GM23338 (cell line): Measurements from ENCODE around the gene ARHGEF16. TPM values are rescaled to one million over a fixed set of nuclear protein-coding genes. Genes with fewer than 3 reads are reported as not detected.

ENCODE experiments used
- ATAC-seq: fragments of 200-7000 bp; cut with Tn5 transposase; 3 replicates; pipeline ENCODE4 v1.9.1; 2020
- DNase-seq: peaks from one replicate; pipeline ENCODE4 v3.0.0-alpha.2; 2015; ENCODE audit warnings: low spot score
- H2AFZ ChIP-seq: fragments of 200-600 bp; sonication (generic); 2 replicates; pipeline ENCODE4 v1.8.0; 2016; ENCODE audit warnings: antibody characterized with exemption, mild to moderate bottlenecking, moderate library complexity
- H3F3A ChIP-seq: fragments of 200-600 bp; sonication (generic); replicated peaks from 2 replicates; pipeline ENCODE4 v1.8.0; 2017; ENCODE audit warnings: antibody characterized with exemption, mixed run types, low read depth
- H3K27ac ChIP-seq: fragments of 200-600 bp; sonication (generic); 2 replicates; pipeline ENCODE4 v1.6.1; 2016; ENCODE audit warnings: low read depth
- H3K27me3 ChIP-seq: fragments of 200-600 bp; sonication (generic); 2 replicates; pipeline ENCODE4 v1.8.0; 2016; ENCODE audit warnings: mild to moderate bottlenecking, mixed run types, moderate library complexity; ENCODE audit not compliant: insufficient read depth
- H3K36me3 ChIP-seq: fragments of 200-600 bp; sonication (generic); 2 replicates; pipeline ENCODE4 v1.8.0; 2016; ENCODE audit warnings: mild to moderate bottlenecking; ENCODE audit not compliant: insufficient read depth
- H3K4me1 ChIP-seq: fragments of 200-600 bp; sonication (generic); 2 replicates; pipeline ENCODE4 v1.8.0; 2016; ENCODE audit warnings: mild to moderate bottlenecking, moderate library complexity; ENCODE audit not compliant: insufficient read depth
- H3K4me2 ChIP-seq: fragments of 200-600 bp; sonication (generic); 2 replicates; pipeline ENCODE4 v1.7.1; 2017; ENCODE audit warnings: mixed run types
- H3K4me3 ChIP-seq: fragments of 200-600 bp; sonication (generic); 2 replicates; pipeline ENCODE4 v1.6.1; 2016; ENCODE audit warnings: mixed run types
- H3K79me2 ChIP-seq: fragments of 200-600 bp; sonication (generic); replicated peaks from 2 replicates; pipeline ENCODE4 v1.8.0; 2017; ENCODE audit warnings: mild to moderate bottlenecking; ENCODE audit not compliant: insufficient read depth
- H3K9me2 ChIP-seq: fragments of 200-600 bp; sonication (generic); 2 replicates; pipeline ENCODE4 v1.8.0; 2017; ENCODE audit not compliant: insufficient read depth
- H4K20me1 ChIP-seq: fragments of 200-600 bp; sonication (generic); replicated peaks from 2 replicates; pipeline ENCODE4 v1.8.0; 2017; ENCODE audit warnings: mild to moderate bottlenecking; ENCODE audit not compliant: insufficient read depth
- H3K27ac Mint-ChIP-seq: 2 replicates; pipeline ENCODE4 v1.8.0; 2020; ENCODE audit warnings: inconsistent platforms, mild to moderate bottlenecking, moderate library complexity, mixed read lengths
- H3K27me3 Mint-ChIP-seq: 3 replicates; pipeline ENCODE4 v1.8.0; 2022; ENCODE audit warnings: low read depth, mild to moderate bottlenecking, moderate library complexity, mixed read lengths, inconsistent platforms; ENCODE audit not compliant: insufficient read depth, poor library complexity
- H3K36me3 Mint-ChIP-seq: 3 replicates; pipeline ENCODE4 v1.8.0; 2021; ENCODE audit warnings: low read depth, mild to moderate bottlenecking, inconsistent platforms, moderate library complexity, mixed read lengths
- H3K4me1 Mint-ChIP-seq: 3 replicates; pipeline ENCODE4 v1.8.0; 2020; ENCODE audit warnings: mild to moderate bottlenecking, inconsistent platforms, mixed read lengths
- H3K4me3 Mint-ChIP-seq: 3 replicates; pipeline ENCODE4 v1.8.0; 2021; ENCODE audit warnings: moderate library complexity, mild to moderate bottlenecking, inconsistent platforms, mixed read lengths
- H3K9me3 Mint-ChIP-seq: 3 replicates; pipeline ENCODE4 v1.8.0; 2020; ENCODE audit warnings: moderate library complexity, mild to moderate bottlenecking, inconsistent platforms, mixed read lengths
- CREB1 ChIP-seq: fragments of 250-450 bp; sonication (Bioruptor Pico); IDR thresholded peaks from 2 replicates; pipeline ENCODE4 v1.5.0; 2020; ENCODE audit warnings: low read depth, mild to moderate bottlenecking, moderate library complexity
- EZH2phosphoT487 ChIP-seq: fragments of 200-600 bp; sonication (generic); IDR thresholded peaks from one replicate; pipeline ENCODE4 v1.8.1; 2018; ENCODE audit warnings: antibody characterized with exemption; ENCODE audit not compliant: unreplicated experiment
- JUNB ChIP-seq: IDR thresholded peaks from one replicate; pipeline ENCODE4 v1.6.1; 2016; ENCODE audit warnings: antibody characterized with exemption; ENCODE audit not compliant: unreplicated experiment
- POLR2AphosphoS5 ChIP-seq: IDR thresholded peaks from 2 replicates; pipeline ENCODE4 v1.6.1; 2016; ENCODE audit warnings: antibody characterized with exemption, low read depth
- STAT1 ChIP-seq: IDR thresholded peaks from one replicate; pipeline ENCODE4 v1.6.1; 2016; ENCODE audit warnings: antibody characterized with exemption; ENCODE audit not compliant: unreplicated experiment
- ZNF114 ChIP-seq: fragments of 250-450 bp; sonication (Bioruptor Pico); IDR thresholded peaks from 2 replicates; pipeline ENCODE4 v1.5.0; 2020; ENCODE audit warnings: mild to moderate bottlenecking, moderate library complexity
- ZNF331 ChIP-seq: fragments of 250-450 bp; sonication (Bioruptor Pico); IDR thresholded peaks from 2 replicates; pipeline ENCODE4 v1.5.0; 2020; ENCODE audit warnings: low read depth, mild to moderate bottlenecking, moderate library complexity
- polyA plus RNA-seq: library from polyadenylated mRNA; unstranded; fragments of >200 nt; fragmentation: Nextera tagmentation; extraction: Ambion mirVana; gene quantifications from 2 replicates; pipeline ENCODE4 v1.2.1, GENCODE V29; 2016
- total RNA-seq: library from RNA; depleted of rRNA; stranded (reverse); fragments of >200 nt; shearing (Covaris generic); gene quantifications from 2 replicates; pipeline ENCODE4 v1.2.3, GENCODE V29; 2014
- TF ChIP-seq, protein P1 (sequence below): IDR thresholded peaks from 2 replicates; pipeline ENCODE4 v1.6.1; 2016; ENCODE audit warnings: antibody characterized with exemption
- TF ChIP-seq, protein P2 (sequence below): IDR thresholded peaks from one replicate; pipeline ENCODE4 v1.6.1; 2018; ENCODE audit warnings: antibody characterized with exemption; ENCODE audit not compliant: unreplicated experiment
- TF ChIP-seq, protein P3 (sequence below), 2 experiments: fragments of 200-600 bp in 1 of 2; sonication (generic) in 1 of 2; conservative IDR thresholded peaks; 2 replicates each; pipeline versions ENCODE4 v1.5.1 to v1.6.1; 2016 to 2017; ENCODE audit warnings: antibody characterized with exemption in 2 of 2, low read depth in 2 of 2, mild to moderate bottlenecking in 2 of 2, moderate library complexity in 1 of 2
- TF ChIP-seq, protein P4 (sequence below): fragments of 250-450 bp; sonication (Bioruptor Pico); IDR thresholded peaks from 2 replicates; pipeline ENCODE4 v1.5.0; 2020; ENCODE audit warnings: mild to moderate bottlenecking, moderate library complexity

ARHGEF16 gene
- total and polyA plus RNA-seq, 2 experiments from 2014 or later, result 12.2 to 29.3 TPM

DNA sequence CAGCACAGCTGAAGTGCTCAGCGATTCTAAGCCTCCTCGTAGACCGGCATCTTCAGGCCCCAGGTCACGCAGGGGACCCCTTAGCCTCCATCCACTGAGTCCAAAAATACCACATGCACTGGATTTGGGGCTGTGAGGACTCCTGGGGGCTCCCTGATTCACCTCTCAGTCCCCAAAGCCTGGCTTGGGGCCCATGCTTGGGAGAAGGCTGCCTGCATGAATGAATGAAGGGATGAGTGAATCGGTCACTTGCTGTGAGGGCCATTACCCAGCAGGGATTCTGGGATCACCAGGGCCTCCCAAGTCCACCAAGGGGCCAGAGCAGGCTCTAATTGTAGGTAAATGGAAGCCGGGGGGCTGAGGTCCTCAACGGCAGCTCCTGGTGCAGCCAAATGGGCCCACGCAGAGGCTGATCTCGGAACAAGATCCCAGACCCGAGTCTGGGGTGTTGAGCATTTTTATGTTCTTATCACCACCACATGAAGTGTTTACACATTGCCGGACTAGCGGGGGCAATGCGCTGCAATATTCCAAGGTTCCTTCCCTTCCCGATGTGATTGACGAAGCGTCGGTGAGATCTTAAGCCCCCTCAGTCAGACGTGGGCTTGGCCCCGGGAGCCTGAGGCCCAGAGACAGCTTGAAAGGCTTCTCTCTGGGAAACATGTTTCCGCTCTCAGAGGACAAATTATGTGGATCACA lies 13.6 kb upstream of the ARHGEF16 start (continued):
- TF ChIP-seq EZH2phosphoT487 (no peak), CREB1 (CRISPR knock-in tag) (no peak), POLR2AphosphoS5 (no peak)
- TF ChIP-seq, protein P1, sequence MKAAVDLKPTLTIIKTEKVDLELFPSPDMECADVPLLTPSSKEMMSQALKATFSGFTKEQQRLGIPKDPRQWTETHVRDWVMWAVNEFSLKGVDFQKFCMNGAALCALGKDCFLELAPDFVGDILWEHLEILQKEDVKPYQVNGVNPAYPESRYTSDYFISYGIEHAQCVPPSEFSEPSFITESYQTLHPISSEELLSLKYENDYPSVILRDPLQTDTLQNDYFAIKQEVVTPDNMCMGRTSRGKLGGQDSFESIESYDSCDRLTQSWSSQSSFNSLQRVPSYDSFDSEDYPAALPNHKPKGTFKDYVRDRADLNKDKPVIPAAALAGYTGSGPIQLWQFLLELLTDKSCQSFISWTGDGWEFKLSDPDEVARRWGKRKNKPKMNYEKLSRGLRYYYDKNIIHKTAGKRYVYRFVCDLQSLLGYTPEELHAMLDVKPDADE, result no peak

DNA sequence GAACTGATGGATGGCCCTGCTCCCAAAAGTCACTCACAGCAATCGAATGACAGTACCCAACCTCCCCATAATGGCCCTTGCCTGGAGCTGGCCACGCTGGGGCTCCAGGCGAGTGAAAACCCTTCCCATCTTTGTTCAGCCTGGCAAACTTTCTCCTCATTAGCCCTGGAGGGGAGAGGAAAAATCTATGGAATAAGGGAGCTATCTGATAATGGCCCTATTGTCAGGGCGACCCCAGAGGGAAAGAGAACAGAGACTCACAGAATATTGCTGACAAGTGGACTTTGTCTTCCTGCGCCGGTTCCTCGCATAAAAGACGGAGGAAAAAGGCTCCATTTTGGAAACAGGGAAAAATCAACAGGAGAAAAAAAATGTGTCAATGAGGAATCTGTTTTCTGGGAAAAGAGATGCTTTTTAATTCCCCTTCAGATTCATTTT lies 13.0 kb upstream of the ARHGEF16 start:
- DNase-seq (no peak), ATAC-seq (no peak)
- no peak overlapping the region for H3K4me2 ChIP-seq
- H2AFZ ChIP-seq, result no peak overlapping the region
- H3K4me1 Mint-ChIP-seq, result peaks cover 10% of the 10 kb centered on the region
- H4K20me1 ChIP-seq, result no peaks in the 10 kb centered on the region
- no peaks in the 10 kb centered on the region for H3K9me2 ChIP-seq
- no peaks in the 10 kb centered on the region for H3F3A ChIP-seq
- H3K9me3 Mint-ChIP-seq, result no peaks in the 10 kb centered on the region
- no peaks in the 10 kb centered on the region for H3K27me3 ChIP-seq
- no peaks in the 10 kb centered on the region for H3K36me3 ChIP-seq
- peaks cover 10% of the 10 kb centered on the region for H3K27me3 Mint-ChIP-seq
- H3K79me2 ChIP-seq, result no peaks in the 10 kb centered on the region
- H3K4me1 ChIP-seq, result no peaks in the 10 kb centered on the region
- H3K27ac Mint-ChIP-seq, result no peak overlapping the region
- H3K4me3 Mint-ChIP-seq, result no peak overlapping the region
- no peak overlapping the region for H3K4me3 ChIP-seq
- H3K27ac ChIP-seq, result no peak overlapping the region
- H3K36me3 Mint-ChIP-seq, result no peaks in the 10 kb centered on the region
- no peak for TF ChIP-seq STAT1
- TF ChIP-seq ZNF114 (CRISPR knock-in tag), result no peak
- no peak for TF ChIP-seq EZH2phosphoT487
- TF ChIP-seq, protein P2, sequence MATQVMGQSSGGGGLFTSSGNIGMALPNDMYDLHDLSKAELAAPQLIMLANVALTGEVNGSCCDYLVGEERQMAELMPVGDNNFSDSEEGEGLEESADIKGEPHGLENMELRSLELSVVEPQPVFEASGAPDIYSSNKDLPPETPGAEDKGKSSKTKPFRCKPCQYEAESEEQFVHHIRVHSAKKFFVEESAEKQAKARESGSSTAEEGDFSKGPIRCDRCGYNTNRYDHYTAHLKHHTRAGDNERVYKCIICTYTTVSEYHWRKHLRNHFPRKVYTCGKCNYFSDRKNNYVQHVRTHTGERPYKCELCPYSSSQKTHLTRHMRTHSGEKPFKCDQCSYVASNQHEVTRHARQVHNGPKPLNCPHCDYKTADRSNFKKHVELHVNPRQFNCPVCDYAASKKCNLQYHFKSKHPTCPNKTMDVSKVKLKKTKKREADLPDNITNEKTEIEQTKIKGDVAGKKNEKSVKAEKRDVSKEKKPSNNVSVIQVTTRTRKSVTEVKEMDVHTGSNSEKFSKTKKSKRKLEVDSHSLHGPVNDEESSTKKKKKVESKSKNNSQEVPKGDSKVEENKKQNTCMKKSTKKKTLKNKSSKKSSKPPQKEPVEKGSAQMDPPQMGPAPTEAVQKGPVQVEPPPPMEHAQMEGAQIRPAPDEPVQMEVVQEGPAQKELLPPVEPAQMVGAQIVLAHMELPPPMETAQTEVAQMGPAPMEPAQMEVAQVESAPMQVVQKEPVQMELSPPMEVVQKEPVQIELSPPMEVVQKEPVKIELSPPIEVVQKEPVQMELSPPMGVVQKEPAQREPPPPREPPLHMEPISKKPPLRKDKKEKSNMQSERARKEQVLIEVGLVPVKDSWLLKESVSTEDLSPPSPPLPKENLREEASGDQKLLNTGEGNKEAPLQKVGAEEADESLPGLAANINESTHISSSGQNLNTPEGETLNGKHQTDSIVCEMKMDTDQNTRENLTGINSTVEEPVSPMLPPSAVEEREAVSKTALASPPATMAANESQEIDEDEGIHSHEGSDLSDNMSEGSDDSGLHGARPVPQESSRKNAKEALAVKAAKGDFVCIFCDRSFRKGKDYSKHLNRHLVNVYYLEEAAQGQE, result no peak
- TF ChIP-seq JUNB, result no peak
- TF ChIP-seq ZNF331 (CRISPR knock-in tag), result no peak
- no peak for TF ChIP-seq CREB1 (CRISPR knock-in tag)
- TF ChIP-seq, protein P3, sequence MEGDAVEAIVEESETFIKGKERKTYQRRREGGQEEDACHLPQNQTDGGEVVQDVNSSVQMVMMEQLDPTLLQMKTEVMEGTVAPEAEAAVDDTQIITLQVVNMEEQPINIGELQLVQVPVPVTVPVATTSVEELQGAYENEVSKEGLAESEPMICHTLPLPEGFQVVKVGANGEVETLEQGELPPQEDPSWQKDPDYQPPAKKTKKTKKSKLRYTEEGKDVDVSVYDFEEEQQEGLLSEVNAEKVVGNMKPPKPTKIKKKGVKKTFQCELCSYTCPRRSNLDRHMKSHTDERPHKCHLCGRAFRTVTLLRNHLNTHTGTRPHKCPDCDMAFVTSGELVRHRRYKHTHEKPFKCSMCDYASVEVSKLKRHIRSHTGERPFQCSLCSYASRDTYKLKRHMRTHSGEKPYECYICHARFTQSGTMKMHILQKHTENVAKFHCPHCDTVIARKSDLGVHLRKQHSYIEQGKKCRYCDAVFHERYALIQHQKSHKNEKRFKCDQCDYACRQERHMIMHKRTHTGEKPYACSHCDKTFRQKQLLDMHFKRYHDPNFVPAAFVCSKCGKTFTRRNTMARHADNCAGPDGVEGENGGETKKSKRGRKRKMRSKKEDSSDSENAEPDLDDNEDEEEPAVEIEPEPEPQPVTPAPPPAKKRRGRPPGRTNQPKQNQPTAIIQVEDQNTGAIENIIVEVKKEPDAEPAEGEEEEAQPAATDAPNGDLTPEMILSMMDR (conservative IDR thresholded peaks at IDR 0.05; ENCODE audit: low read depth in 2 of 2), result no peak
- TF ChIP-seq, protein P4, sequence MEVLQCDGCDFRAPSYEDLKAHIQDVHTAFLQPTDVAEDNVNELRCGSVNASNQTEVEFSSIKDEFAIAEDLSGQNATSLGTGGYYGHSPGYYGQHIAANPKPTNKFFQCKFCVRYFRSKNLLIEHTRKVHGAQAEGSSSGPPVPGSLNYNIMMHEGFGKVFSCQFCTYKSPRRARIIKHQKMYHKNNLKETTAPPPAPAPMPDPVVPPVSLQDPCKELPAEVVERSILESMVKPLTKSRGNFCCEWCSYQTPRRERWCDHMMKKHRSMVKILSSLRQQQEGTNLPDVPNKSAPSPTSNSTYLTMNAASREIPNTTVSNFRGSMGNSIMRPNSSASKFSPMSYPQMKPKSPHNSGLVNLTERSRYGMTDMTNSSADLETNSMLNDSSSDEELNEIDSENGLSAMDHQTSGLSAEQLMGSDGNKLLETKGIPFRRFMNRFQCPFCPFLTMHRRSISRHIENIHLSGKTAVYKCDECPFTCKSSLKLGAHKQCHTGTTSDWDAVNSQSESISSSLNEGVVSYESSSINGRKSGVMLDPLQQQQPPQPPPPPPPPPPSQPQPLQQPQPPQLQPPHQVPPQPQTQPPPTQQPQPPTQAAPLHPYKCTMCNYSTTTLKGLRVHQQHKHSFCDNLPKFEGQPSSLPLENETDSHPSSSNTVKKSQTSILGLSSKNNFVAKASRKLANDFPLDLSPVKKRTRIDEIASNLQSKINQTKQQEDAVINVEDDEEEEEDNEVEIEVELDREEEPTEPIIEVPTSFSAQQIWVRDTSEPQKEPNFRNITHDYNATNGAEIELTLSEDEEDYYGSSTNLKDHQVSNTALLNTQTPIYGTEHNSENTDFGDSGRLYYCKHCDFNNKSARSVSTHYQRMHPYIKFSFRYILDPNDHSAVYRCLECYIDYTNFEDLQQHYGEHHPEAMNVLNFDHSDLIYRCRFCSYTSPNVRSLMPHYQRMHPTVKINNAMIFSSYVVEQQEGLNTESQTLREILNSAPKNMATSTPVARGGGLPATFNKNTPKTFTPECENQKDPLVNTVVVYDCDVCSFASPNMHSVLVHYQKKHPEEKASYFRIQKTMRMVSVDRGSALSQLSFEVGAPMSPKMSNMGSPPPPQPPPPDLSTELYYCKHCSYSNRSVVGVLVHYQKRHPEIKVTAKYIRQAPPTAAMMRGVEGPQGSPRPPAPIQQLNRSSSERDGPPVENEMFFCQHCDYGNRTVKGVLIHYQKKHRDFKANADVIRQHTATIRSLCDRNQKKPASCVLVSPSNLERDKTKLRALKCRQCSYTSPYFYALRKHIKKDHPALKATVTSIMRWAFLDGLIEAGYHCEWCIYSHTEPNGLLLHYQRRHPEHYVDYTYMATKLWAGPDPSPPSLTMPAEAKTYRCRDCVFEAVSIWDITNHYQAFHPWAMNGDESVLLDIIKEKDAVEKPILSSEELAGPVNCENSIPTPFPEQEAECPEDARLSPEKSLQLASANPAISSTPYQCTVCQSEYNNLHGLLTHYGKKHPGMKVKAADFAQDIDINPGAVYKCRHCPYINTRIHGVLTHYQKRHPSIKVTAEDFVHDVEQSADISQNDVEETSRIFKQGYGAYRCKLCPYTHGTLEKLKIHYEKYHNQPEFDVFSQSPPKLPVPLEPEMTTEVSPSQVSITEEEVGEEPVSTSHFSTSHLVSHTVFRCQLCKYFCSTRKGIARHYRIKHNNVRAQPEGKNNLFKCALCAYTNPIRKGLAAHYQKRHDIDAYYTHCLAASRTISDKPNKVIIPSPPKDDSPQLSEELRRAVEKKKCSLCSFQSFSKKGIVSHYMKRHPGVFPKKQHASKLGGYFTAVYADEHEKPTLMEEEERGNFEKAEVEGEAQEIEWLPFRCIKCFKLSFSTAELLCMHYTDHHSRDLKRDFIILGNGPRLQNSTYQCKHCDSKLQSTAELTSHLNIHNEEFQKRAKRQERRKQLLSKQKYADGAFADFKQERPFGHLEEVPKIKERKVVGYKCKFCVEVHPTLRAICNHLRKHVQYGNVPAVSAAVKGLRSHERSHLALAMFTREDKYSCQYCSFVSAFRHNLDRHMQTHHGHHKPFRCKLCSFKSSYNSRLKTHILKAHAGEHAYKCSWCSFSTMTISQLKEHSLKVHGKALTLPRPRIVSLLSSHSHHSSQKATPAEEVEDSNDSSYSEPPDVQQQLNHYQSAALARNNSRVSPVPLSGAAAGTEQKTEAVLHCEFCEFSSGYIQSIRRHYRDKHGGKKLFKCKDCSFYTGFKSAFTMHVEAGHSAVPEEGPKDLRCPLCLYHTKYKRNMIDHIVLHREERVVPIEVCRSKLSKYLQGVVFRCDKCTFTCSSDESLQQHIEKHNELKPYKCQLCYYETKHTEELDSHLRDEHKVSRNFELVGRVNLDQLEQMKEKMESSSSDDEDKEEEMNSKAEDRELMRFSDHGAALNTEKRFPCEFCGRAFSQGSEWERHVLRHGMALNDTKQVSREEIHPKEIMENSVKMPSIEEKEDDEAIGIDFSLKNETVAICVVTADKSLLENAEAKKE (CRISPR knock-in tag), result no peak
